T-helper 9 cell (primary cell): ENCODE measurements around the gene HEPHL1.

ENCODE experiments used
- DNase-seq: peaks from one replicate; pipeline ENCODE4 v3.0.0-alpha.2; 2020

Gene HEPHL1

DNA sequence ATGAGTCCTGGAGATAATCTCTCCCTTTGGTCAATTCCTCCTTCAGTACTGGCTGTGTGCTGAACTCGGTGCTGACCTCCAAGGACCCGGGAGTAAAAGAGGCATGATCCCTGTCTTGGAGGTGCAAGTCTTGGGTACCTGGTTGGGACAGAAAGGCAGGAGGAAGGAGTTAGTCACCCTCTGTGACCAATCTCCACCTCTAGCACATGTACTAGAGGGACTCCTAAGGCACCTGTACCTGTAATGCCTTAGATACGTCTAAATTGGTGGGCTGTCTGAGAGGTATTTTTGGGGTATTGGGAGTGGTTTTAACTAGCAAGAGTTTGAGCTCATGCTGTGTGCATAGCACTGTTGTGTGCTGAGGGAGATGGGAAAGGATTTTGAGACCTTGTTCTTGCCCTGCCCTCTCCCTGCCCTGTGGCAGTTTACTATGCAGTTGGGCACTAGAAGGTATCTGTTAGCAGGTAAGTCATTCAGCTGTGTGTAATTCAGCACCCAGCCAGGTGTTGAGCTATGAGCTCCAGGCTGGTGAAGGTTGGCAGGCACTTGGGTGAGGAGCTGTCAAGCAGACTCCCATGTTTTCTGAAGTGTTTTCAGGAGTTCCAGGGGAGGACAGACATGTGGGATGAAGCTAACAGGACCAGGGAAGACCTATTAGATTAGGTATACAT, 110.0 kb downstream of the HEPHL1 start:
- DNase-seq, result no peak

DNA sequence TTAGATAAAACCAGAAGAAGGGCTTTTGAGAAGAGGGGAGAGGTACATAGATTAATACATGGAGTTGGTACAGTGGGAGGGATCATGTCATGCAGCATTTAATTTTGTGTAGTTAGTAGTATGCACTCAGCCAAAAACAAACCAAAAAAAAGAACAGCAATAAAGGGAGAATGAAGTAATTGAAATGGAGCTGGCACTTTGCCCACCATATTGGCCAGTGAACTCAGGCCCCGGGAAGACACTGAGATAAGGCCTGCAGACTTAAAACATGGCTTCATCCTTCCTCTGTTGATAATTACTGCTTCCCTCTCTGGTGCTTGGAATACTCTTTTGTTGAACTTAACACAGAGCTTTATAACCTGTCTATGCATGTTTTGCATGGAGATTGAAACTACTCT, 110.6 kb downstream of the HEPHL1 start:
- no peak for DNase-seq

DNA sequence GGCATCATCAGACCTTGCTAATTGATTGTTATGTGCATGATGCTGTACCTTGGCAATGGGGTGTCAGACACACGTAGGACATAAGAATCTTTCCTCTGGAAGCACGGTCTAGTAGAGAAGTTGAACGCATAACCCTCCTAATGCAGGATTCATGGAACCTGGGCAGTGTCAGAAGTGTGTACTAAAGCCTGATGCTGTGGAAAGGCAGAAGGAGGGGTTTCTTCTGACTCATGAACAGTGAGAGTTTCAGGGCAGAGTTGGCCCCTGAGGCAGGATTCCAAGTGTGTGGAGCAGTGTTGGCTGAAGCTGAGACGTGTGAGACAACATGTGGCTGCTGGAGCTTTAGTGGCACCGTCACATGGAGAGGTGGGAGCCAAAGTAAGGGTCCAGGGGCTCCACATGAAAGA, 111.0 kb downstream of the HEPHL1 start:
- no peak for DNase-seq

DNA sequence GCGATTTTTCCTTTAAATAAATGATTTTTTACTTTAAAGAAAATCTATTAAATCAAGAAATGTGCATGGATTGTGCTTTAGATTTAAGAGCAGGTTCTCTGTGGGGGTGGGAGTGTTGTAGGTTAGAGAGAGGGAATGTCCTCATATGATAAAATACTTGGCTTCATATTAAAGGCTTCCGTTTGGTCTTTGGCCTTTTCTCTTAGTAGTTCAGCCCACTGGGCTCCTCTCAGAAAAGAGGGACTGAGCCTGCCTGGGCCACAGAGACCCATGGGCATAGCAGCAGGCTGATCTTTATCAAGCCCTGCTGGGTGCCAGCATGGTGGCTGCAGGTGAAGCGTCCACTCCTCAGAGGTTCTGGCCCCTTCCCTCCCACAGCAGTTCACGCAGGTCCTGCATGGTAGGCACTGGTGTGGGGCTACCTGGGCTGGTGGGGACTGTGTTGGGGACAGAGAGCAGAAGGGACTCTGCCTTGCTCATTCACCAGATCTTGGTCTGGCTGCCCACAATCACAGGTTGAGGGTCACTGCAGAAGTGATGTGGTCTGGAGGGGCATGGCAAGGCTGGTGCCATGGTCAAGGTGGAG, 111.8 kb downstream of the HEPHL1 start:
- no peak for DNase-seq

DNA sequence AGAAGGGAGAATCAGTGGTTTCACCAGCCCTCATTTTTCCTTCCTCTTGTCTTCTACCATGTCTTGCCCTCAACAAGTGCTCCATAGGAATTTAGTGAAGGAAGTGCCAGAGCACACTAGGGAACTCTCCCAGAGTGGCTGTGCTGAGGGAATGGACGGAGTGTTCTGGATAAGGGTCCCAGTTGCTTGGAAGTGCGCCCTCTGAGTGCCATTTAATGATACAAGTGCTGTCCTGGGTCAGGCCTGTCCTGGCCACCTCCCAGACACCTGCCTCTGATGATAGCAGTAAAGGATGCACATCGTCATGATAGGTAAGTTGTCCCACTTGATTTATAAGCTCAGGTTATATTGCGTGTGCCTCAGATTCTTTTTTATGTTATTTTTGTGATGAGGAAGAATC, 112.6 kb downstream of the HEPHL1 start:
- DNase-seq, result no peak

DNA sequence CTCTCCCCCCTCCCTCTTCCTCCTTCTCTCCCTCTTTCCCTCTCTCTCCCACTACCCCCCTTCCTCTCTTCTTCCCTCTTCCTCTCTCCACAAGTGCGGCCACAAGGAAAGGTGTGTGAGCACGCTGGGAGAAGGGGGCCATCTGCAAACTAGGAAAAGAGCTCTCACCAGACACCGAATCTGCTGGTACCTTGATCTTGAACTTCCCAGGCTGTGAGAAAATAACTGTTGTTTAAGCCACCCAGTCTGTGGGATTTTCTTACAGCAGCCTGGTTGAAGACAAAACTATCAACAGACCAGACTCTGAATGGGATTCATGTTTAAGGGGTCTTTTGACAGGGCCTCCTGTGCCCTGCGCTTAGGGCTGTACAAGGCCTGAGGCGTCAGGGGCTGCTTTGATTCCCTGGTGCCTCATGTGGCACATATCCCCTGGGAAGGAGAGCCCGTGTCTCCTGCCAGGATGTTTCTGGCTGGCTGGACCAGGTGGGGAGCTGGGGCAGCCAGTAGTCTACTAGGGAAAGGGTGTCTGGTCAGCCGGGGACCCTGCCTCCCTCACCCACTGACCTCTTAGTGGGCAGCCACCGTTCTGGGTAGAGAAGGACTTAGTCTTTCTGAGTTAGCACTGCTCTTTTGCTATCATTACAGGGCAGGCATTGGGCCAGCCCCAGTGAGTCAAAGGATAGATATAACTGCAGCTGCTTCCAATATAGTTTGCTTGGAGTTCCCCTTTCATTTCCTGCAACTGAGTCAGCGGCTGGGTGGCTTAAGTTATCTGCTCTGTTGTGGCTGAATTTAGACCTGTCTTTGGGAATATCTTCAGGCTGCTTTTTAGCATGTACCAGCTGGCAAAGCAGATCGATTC, 113.7 kb downstream of the HEPHL1 start:
- DNase-seq, result no peak

DNA sequence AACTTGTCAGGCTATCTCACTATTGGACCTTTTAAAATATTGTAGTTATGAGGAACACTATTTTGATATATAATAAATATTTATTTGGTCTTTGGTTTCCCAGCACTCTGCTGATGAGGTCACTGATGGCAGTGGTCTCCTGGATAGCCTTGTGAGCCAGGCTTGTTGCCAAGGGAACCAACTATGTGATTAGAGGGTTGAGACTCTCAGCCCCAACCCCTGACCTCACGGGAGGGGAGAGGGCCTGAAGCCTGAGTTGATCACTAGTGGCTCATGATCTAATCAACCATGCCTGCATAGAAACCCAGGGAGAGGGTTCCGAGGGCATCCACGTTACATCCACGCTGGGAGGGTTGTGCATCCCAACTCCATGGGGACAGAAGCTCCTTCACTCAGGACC, 118.3 kb downstream of the HEPHL1 start:
- DNase-seq, result no peak

DNA sequence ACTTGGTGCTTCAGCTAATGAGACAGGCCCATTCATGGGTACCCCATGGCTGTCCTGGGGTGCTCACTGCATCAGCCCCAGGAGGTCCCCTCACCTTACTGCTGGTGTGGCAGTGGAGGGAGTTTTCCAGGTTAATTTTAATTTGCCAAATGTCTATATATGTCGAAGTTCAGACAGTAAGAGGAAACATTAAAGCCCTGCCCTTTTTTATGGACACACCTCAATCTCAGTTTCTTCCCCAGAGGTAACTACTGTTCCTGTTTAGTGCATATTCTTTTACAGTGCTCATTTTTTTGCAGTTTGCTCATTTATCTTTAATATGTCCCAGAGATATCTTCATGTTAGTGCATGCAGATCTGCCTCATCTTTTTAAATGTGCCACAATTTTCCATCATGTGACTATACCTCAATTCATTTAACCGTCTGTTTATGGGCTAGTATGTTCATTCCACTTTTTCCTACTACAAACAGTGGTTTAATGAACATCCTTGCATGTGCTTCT, 119.1 kb downstream of the HEPHL1 start:
- DNase-seq, result no peak

DNA sequence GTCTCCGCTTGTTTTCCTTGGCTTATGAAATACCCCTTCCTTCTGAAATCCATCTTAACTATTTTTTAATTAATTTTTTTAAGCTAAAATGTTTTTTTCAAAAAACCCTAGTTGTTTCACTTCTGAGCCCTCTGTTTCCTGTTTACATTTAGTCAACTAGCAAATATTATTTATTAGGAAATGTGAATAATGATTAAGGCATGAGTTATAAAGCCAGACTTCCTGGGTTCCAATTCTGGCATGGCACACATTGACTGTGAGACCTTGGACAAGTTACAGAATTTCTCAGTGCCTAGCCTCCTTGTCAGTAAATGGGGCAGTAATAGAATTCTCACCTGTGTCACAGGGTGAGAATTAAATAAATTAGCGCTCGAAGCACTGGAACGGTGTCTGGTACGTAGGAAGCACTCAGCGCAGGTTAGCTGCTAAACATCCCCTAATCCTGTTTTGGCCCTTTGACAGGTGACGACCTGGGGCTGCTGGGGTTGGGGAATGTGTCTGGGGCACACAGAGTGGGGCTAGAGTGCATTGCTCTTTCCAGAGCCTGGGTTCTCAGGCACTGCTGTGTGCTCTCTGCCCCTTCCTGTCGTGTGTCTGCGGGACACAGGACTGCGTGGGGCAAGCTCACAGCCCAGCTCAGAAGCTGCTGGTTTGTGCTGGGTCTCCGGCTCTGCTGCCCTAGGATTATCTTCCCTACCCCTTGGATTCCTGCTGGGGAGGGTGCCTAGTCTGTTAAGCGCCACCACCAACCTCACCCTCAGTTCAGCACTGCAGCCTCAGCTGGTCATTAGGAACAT, 120.6 kb downstream of the HEPHL1 start:
- DNase-seq, result no peak

DNA sequence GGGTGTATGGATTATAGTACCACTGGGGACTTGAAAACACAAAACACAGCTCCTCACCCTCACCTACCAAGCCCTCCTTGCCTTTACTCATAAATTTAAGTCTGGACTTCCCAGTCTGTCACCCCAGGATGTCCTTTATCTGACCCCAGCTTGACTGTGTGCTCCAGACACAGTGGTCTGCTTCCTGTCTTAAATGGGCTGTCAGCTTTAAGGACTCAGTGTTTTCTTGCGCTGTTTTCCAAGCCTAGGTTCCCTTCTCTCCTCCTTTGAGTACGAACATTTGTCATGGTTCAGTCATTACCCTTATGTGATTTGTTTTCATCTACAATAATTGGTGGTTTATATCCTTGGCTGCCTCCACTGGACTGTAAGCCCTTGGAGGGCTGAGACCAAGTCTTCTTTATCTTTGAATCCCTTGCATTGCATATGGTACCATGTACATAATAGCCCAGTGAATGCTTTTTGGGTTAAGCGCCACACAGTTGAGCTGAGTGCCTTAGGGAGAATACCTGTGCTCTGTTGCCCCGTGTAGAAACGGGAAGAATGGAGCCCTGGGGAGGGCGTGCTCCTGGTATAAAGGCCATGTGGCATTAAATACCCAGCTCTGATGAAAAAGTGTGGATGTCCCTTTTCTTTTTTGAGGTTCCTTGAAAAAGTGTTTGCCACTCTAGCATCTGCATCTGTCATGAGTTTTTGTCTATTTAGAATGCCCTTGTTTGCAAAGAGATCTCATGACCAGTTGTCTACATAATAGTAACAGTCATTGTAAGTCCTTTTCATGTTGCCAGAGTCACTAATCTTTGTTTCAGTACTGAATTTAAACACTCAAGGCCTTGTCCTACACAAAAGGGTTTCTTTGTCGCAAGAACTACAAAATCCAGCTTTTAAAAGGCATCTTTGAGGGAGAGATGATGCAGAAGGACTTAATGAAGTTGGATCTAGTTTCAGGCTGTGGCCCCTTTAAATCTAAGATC, 121.4 kb downstream of the HEPHL1 start:
- DNase-seq, result no peak

DNA sequence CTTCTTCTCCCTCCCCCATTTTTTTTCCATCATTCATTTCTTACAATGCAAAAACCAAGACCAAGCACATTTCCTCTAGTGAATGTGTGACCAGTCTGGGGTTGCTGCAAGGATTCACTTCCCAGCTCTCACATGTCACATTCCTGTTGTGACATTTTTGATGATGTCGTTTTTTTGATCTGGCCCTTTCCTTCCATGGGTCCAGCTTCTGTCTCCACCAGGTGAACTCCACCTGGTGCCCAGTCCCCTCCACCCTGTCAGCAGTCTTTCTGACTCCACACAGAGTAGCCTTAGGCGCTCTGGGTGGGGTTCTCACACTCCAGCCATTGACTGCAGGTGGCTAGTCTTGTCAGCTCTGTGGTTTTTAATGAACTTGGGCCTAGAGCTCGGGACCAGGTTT, 123.1 kb downstream of the HEPHL1 start:
- no peak for DNase-seq

DNA sequence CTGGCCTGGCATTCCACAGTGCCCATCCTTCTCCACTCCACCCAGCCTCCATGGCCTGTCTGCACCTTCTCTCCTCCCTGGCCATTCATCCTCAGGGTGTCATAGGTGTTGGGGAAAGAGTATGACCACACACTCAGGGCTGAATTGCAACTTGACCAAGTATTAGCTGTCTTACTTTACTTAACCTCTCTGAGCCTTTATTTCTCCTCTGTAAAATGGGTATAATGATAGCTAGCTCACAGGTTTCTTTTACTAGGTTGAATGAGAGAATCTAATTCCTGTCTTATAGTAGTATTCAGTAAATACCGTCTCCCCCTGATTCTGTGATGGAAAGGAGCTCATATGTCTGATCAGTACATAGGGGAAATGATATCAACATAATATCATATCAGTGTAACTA, 123.5 kb downstream of the HEPHL1 start:
- no peak for DNase-seq

DNA sequence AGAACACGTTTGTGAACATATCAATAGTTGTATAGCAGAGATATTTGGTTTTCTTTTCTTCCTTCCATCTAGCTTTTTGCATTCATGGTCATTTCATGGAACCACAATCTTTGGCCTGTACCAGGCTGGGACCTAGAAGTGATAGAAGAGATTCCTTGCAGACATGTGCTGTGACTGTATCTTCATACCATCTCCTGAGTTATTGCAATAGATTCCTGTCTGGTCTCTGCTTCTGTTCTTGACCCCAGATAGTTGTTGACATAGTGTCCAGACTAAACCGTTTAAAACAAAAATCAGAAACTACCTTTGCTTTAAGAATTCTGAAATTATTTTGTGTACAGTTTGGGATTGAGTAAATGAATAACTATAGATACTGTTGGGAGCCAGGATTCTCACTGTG, 124.3 kb downstream of the HEPHL1 start:
- no peak for DNase-seq

DNA sequence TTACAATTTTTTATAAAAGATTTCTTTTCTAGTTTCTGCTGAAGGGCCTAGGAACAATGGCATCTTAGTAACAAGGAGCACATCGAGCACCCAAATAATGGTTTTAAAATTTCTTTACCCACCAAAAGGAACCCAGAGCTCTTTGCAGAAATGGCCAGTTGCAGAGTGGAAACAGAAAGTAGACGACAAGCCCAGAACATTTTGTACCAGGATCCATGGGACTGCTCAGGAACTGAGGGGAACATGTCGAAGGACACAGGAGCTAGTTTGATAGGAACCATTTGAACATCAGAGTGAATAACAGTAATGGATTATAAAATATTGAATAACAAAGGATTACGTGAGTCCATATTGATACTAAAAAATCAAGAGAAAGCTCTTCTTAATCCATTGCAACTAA, 124.8 kb downstream of the HEPHL1 start:
- DNase-seq, result no peak

DNA sequence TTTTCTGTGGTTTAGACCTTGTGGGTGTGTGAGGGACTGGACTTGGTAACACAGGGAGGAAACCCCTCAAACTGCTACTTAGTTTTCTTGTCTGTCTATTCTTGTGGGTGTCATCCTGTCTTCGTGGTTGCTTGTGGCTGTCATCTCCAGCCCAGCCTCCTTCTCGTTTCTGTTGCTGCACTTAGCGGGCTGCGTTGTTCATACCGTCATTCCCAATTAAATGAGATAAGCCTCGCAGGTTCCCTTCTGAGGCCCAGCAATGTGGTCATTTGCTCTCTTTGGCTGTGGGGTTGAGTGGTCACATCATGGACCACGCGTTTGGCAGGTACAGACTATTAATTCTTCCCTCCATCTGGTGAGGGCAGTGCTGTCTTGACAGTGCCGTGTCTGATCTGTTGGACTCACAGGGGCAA, 126.3 kb downstream of the HEPHL1 start:
- DNase-seq, result no peak

DNA sequence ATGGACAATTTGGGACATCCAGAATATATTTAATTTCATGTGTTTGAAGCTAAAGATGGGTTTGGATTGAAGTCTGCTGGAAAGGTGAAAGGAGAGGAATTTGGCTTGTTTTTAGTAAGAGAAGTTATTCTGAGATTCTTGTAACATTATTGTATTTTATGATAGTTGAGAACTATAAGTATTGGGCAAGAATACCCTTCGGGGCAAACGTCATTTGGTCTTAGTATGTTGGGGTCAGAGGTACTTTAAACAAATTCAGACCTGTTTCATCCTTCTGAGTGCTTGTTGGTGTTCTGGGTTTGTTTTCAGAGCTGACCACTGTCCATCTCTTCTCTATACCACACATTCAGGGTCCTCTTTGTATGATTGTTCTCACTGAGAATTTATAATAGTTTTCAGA, 127.0 kb downstream of the HEPHL1 start:
- no peak for DNase-seq

DNA sequence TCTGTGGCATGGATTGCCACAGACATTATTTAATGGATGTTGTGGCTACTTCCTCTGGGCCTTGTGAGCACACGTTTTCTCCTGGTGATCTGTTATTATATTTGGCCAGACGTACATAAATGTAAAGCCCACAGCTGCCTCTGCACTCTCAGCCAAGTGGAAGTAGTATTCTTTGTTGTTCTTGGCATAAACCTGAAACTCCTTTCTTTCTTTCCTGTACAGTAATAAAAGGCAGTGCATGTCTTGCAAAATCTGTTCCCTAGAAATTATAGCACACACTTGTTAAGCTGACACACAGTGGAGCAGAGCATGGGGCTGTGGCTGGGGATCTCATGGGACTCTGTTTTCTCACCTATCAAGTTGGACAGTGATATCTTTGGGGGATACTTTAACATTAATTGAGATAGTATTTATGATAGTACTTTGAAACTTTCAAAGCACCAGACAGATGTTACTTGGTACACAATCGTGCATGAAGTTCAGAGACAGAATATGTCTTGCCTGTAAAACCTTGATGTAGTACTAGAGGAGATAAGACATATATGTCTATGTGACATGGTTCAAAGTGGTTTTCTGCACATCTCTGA, 128.4 kb downstream of the HEPHL1 start:
- no peak for DNase-seq

DNA sequence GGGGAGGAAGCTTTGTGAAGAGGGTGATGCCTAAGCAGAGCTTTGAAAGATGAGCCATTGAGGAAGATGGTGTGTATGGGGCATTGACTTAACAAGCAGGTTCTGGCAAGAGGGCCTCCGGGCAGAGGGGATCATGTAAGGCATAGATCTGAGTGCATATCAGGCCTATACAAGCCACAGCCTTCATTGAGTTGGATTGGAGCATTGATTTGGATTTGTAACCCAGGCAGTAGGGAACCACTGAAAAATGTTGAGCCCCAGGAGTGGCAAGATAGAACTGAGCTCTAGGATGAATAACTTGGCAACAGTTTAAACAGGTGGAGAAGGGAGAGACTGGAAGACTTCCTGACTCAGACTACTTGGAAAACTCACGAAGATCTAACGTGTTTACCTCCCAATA, 128.9 kb downstream of the HEPHL1 start:
- no peak for DNase-seq

DNA sequence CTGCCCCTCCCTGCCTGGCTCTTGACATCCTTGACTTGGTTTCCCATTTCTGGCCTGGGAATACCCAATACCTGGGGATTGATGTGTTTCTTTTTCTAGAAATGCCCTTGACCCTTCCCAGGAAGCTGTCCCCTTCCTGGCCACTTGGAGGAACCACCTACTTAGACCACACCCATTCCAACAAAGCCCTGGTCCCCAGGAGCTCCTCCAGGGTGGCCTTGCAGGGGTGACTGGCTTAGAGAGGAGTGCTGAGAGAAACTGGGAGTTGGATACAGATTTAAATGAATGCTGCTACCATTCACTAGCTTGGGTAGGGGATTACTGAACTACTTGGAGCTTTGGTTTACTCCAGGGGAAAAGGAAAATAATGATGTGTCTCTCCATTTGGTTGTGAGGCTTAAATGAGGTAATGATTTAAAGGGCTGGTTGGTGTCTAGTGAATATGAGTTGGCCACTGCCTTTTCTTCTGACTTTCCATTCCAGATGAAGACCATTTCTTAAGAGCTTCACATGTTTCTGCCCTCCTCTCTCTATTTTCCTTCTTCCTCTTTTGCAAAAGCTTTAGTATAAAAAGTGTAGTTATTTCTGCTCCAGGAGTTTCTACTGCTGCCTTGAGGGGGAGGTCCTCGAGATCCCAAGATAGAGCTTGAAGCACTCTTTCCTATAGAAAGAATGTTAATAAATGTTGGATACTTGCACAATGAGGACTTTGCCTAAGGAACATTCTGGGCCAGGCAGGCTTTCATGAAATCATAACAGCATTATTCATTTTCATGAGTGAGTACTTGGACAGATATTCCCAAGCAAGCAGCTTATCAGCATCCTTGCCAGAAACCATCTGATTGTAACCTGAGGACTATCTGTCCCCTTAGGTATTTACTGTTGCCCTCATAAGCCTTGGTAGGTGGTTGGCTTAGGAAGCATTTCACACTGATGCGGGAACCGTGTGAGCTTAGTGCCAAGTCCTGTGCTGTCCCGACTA, 129.8 kb downstream of the HEPHL1 start:
- no peak for DNase-seq
